H1 (cell line): ENCODE measurements around the gene WNK3. TPM values are rescaled to one million over a fixed set of nuclear protein-coding genes. Genes with fewer than 3 reads are reported as not detected.

Experiments
- CTCF ChIA-PET: fragments of 300-600 bp; sonication (Branson Sonifier 250); formaldehyde crosslinking; loops from one replicate; lab custom pipeline; 2021; ENCODE audit not compliant: partially characterized antibody; lab: Charles Lee
- POLR2A ChIA-PET: fragments of 300-600 bp; sonication (Branson Sonifier 250); formaldehyde crosslinking; loops from one replicate; lab custom pipeline; 2021; ENCODE audit warnings: inconsistent platforms; ENCODE audit not compliant: partially characterized antibody; lab: Charles Lee
- DNase-seq, 2 experiments: peaks; one replicate each; pipeline versions ENCODE4 v3.0.0 to v3.0.0-alpha.2; 2010 to 2022; ENCODE audit warnings: low spot score in 2 of 2, low read depth in 1 of 2, mixed read lengths in 1 of 2
- FAIRE-seq: peaks from 2 replicates; lab custom pipeline; 2011; peaks lifted over from hg19 to GRCh38; lab: Jason Lieb, UNC
- H2AFZ ChIP-seq: 2 replicates; pipeline ENCODE4 v1.8.1; 2012; ENCODE audit warnings: low read length, inconsistent platforms
- H2AK5ac ChIP-seq: 2 replicates; pipeline ENCODE4 v1.6.1; 2013; ENCODE audit warnings: low read depth, low read length
- H2BK120ac ChIP-seq: replicated peaks from 2 replicates; pipeline ENCODE3; 2013; ENCODE audit warnings: low read depth, low read length, inconsistent platforms
- H2BK12ac ChIP-seq: 2 replicates; pipeline ENCODE4 v1.6.1; 2013; ENCODE audit warnings: low read depth, low read length
- H2BK15ac ChIP-seq: 2 replicates; pipeline ENCODE4 v1.6.1; 2013; ENCODE audit warnings: low read length
- H2BK20ac ChIP-seq: 2 replicates; pipeline ENCODE4 v1.6.1; 2013; ENCODE audit warnings: low read length
- H2BK5ac ChIP-seq: 2 replicates; pipeline ENCODE4 v1.6.1; 2013; ENCODE audit warnings: low read depth, low read length
- H3K14ac ChIP-seq: 2 replicates; pipeline ENCODE4 v1.6.1; 2013; ENCODE audit warnings: inconsistent platforms; ENCODE audit not compliant: insufficient read length
- H3K18ac ChIP-seq: 2 replicates; pipeline ENCODE4 v1.6.1; 2013; ENCODE audit warnings: low read length; ENCODE audit errors: extremely low read depth
- H3K23ac ChIP-seq: 2 replicates; pipeline ENCODE4 v1.6.1; 2013; ENCODE audit warnings: inconsistent platforms; ENCODE audit not compliant: insufficient read length
- H3K23me2 ChIP-seq: 2 replicates; pipeline ENCODE4 v1.6.1; 2013; ENCODE audit warnings: low read depth, low read length
- H3K27ac ChIP-seq: 2 replicates; pipeline ENCODE4 v1.6.1; 2011; ENCODE audit warnings: low read depth, low read length, inconsistent platforms
- H3K27me3 ChIP-seq, 4 experiments: replicated peaks in 1 of 4; 1 replicate in 1 of 4; 2 replicates in 3 of 4; pipeline versions ENCODE4 v1.6.1 to v1.8.1; 2011 to 2013; ENCODE audit warnings: low read length in 3 of 4, mild to moderate bottlenecking in 3 of 4, inconsistent platforms in 2 of 4, mixed read lengths in 2 of 4, moderate library complexity in 1 of 4; ENCODE audit not compliant: control insufficient read depth in 3 of 4, insufficient read depth in 3 of 4; ENCODE audit errors: extremely low read depth in 1 of 4
- H3K36me3 ChIP-seq, 4 experiments: 2 replicates each; pipeline versions ENCODE4 v1.6.1 to v1.8.1; 2011 to 2013; ENCODE audit warnings: mild to moderate bottlenecking in 4 of 4, low read length in 3 of 4, moderate library complexity in 2 of 4, control low read depth in 1 of 4, inconsistent platforms in 1 of 4; ENCODE audit not compliant: insufficient read depth in 4 of 4, control insufficient read depth in 2 of 4
- H3K4ac ChIP-seq: replicated peaks from 2 replicates; pipeline ENCODE3; 2013; ENCODE audit warnings: low read length, low read depth, mixed read lengths, inconsistent platforms; ENCODE audit not compliant: insufficient read length
- H3K4me1 ChIP-seq, 4 experiments: replicated peaks in 1 of 4; 1 replicate in 1 of 4; 2 replicates in 3 of 4; pipeline versions ENCODE4 v1.6.1 to v1.8.1; 2011 to 2013; ENCODE audit warnings: low read length in 3 of 4, inconsistent platforms in 2 of 4, mixed read lengths in 1 of 4; ENCODE audit not compliant: insufficient read depth in 4 of 4, control insufficient read depth in 3 of 4
- H3K4me2 ChIP-seq, 2 experiments: 2 replicates each; pipeline versions ENCODE4 v1.6.1 to v1.8.1; 2011 to 2013; ENCODE audit warnings: low read depth in 2 of 2, low read length in 2 of 2, control low read depth in 1 of 2, inconsistent platforms in 1 of 2, mild to moderate bottlenecking in 1 of 2; ENCODE audit not compliant: insufficient read depth in 1 of 2
- H3K4me3 ChIP-seq, 4 experiments: fragments of 200-600, 300-600 bp in 1 of 4; sonication (generic), shearing (Covaris generic), sonication (Bioruptor Twin) in 1 of 4; 2 replicates each; pipeline versions ENCODE4 v1.5.1 to v1.8.1; 2011 to 2016; ENCODE audit warnings: low read length in 4 of 4, low read depth in 3 of 4, control low read depth in 2 of 4, inconsistent platforms in 2 of 4, mild to moderate bottlenecking in 2 of 4, mixed read lengths in 1 of 4, moderate library complexity in 1 of 4; ENCODE audit not compliant: insufficient read depth in 2 of 4; ENCODE audit errors: extremely low read depth in 1 of 4
- H3K56ac ChIP-seq: replicated peaks from 2 replicates; pipeline ENCODE3; 2013; ENCODE audit warnings: low read depth, mild to moderate bottlenecking, mixed read lengths, low read length, inconsistent platforms; ENCODE audit not compliant: insufficient read length
- H3K79me1 ChIP-seq: 2 replicates; pipeline ENCODE4 v1.6.1; 2013; ENCODE audit warnings: low read depth, low read length, control low read depth
- H3K79me2 ChIP-seq, 2 experiments: 2 replicates each; pipeline versions ENCODE4 v1.6.1 to v1.8.1; 2012 to 2013; ENCODE audit warnings: low read length in 2 of 2, mild to moderate bottlenecking in 2 of 2, inconsistent platforms in 1 of 2; ENCODE audit not compliant: insufficient read depth in 2 of 2, control insufficient read depth in 1 of 2
- H3K9ac ChIP-seq, 4 experiments: replicated peaks in 1 of 4; 1 replicate in 1 of 4; 2 replicates in 3 of 4; pipeline versions ENCODE4 v1.6.1 to v1.8.1; 2011 to 2013; ENCODE audit warnings: low read depth in 3 of 4, low read length in 3 of 4, control low read depth in 2 of 4, mild to moderate bottlenecking in 2 of 4, moderate library complexity in 2 of 4, inconsistent platforms in 1 of 4; ENCODE audit errors: extremely low read depth in 1 of 4
- H3K9me3 ChIP-seq, 2 experiments: 2 replicates each; pipeline versions ENCODE4 v1.6.1 to v1.8.1; 2012 to 2013; ENCODE audit warnings: mild to moderate bottlenecking in 2 of 2, moderate library complexity in 2 of 2, control low read depth in 1 of 2, inconsistent platforms in 1 of 2, low read depth in 1 of 2, low read length in 1 of 2, mixed read lengths in 1 of 2; ENCODE audit not compliant: insufficient read depth in 2 of 2
- H4K20me1 ChIP-seq, 2 experiments: replicated peaks in 1 of 2; 2 replicates each; pipeline versions ENCODE3 to v1.8.1; 2011 to 2013; ENCODE audit warnings: inconsistent platforms in 2 of 2, low read length in 2 of 2, mild to moderate bottlenecking in 1 of 2; ENCODE audit not compliant: insufficient read depth in 2 of 2, control insufficient read depth in 1 of 2
- H4K5ac ChIP-seq: 2 replicates; pipeline ENCODE4 v1.6.1; 2013; ENCODE audit warnings: low read length, low read depth, mixed read lengths, inconsistent platforms; ENCODE audit not compliant: insufficient read length
- H4K8ac ChIP-seq: 2 replicates; pipeline ENCODE4 v1.8.0; 2013; ENCODE audit warnings: mild to moderate bottlenecking, moderate library complexity, low read length, inconsistent platforms; ENCODE audit not compliant: insufficient read depth; ENCODE audit errors: extremely low read depth
- H4K91ac ChIP-seq: replicated peaks from 2 replicates; pipeline ENCODE3; 2013; ENCODE audit warnings: low read length, mixed read lengths, inconsistent platforms; ENCODE audit not compliant: insufficient read length
- CHD2 ChIP-seq: IDR thresholded peaks from 2 replicates; pipeline ENCODE4 v1.6.1; 2012; ENCODE audit warnings: low read length, improper control_type of control experiment
- EP300 ChIP-seq, 2 experiments: IDR thresholded peaks; 1 replicate in 1 of 2; 2 replicates in 1 of 2; pipeline ENCODE4 v1.6.1; 2011 to 2012; ENCODE audit warnings: low read depth in 2 of 2, low read length in 2 of 2, mild to moderate bottlenecking in 2 of 2, borderline replicate concordance in 1 of 2, inconsistent platforms in 1 of 2, moderate library complexity in 1 of 2
- HDAC6 ChIP-seq: IDR thresholded peaks from one replicate; pipeline ENCODE4 v1.7.1; 2012; ENCODE audit warnings: low read depth, mild to moderate bottlenecking, inconsistent platforms, low read length, moderate library complexity
- RNF2 ChIP-seq: fragments of 200-900, 300-1000 bp; sonication (generic); IDR thresholded peaks from 2 replicates; pipeline ENCODE4 v1.7.1; 2016; ENCODE audit warnings: borderline replicate concordance, low read depth, mild to moderate bottlenecking, antibody characterized with exemption, low read length; ENCODE audit not compliant: poor library complexity, severe bottlenecking; ENCODE audit errors: missing control alignments
- SIX5 ChIP-seq: IDR thresholded peaks from 2 replicates; pipeline ENCODE4 v1.6.1; 2011; ENCODE audit warnings: mild to moderate bottlenecking, low read depth, low read length
- WGBS, 2 experiments: shearing (Covaris generic) in 1 of 2; methylation state at CpG; one replicate each; pipeline versions ENCODE4 v1.1.6 to v1.1.7; 2013 to 2015; ENCODE audit warnings: low lambda C conversion rate in 2 of 2, mixed read lengths in 2 of 2, inconsistent platforms in 1 of 2, low coverage in 1 of 2, missing lambda C conversion rate in 1 of 2; ENCODE audit not compliant: insufficient replicate concordance in 2 of 2, insufficient coverage in 1 of 2, insufficient read length in 1 of 2; ENCODE audit errors: extremely low coverage in 1 of 2, missing lambda C conversion rate in 1 of 2; 5-methylcytosine and 5-hydroxymethylcytosine counted together
- polyA plus RNA-seq, 7 experiments: library from polyadenylated mRNA; depleted of rRNA in 3 of 7; stranded (reverse) in 5 of 7; unstranded in 2 of 7; fragments of >200 nt in 5 of 7; fragments of 200-250 nt in 2 of 7; gene quantifications; 1 replicate in 5 of 7; 2 replicates in 1 of 7; 4 replicates in 1 of 7; pipeline versions ENCODE4 v1.2.1 to v1.2.3, GENCODE V29; 2011 to 2013; ENCODE audit warnings: missing spikeins in 2 of 7, mixed read lengths in 2 of 7
- total RNA-seq: library from RNA; stranded (reverse); fragmentation: NEBNext Ultra II Directional; extraction: Animal tissue kit (Norgen Biotek cat#: 25700); gene quantifications from 2 replicates; pipeline ENCODE4 v1.2.1, GENCODE V29; 2021

The WNK3 gene
- total and polyA plus RNA-seq, 2 of the 8 experiments (the other 6 are each of a cell fraction or from before 2014, with no cell fraction given), result 5.5 to 37.5 TPM

DNA sequence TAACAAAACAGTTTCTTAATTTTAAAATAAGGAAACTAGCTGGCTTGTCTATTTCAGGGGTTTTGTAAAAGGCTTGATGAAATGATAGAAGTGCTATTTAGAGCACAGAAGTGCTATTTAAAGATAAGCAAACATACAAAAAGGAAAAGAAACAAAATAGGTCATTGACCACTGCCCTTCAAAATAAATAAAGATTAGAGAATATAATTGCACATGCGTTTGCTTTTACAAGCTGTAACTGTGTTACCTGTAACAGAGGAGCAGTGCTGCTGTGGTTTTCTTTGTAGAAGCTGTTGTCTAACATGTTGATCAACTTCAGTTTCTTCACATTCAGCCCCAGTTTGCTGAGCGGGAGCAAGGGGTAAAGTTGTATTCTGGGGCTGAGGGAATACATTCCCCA, 63.5 kb downstream of the WNK3 start:
- no peak overlapping the region for H3K23ac ChIP-seq

More for the DNA sequence above, 63.5 kb downstream of the WNK3 start:
- Histone ChIP-seq H3K79me2 (no peaks in the 10 kb centered on the region), H3K18ac (no peak overlapping the region), H4K8ac (no peak overlapping the region), H2BK12ac (no peak overlapping the region), H3K27me3 (no peaks in the 10 kb centered on the region; a peak in 1 of 7 replicates), H3K56ac (no peak overlapping the region), H3K4me1 (no peaks in the 10 kb centered on the region), H3K4ac (no peak overlapping the region), H2BK20ac (no peak overlapping the region), H3K4me3 (no peak overlapping the region), H2AFZ (no peak overlapping the region), H3K4me2 (no peak overlapping the region), H2BK15ac (no peak overlapping the region), H3K79me1 (no peaks in the 10 kb centered on the region), H3K27ac (no peak overlapping the region), H3K14ac (no peak overlapping the region), H2BK5ac (no peak overlapping the region), H4K5ac (no peak overlapping the region), H2AK5ac (no peak overlapping the region), H3K9me3 (no peaks in the 10 kb centered on the region), H3K9ac (no peak overlapping the region), H2BK120ac (no peak overlapping the region), H3K36me3 (peaks cover 0 to 25% (median 2%) of the 10 kb centered on the region in 4 experiments; a peak in 6 of 8 replicates), H4K91ac (no peak overlapping the region), H3K23me2 (no peaks in the 10 kb centered on the region), H4K20me1 (no peaks in the 10 kb centered on the region)
- POLR2A ChIA-PET, result interaction anchor here (0.6 kb wide), 1 partner anchor 342 kb away, joined by 4 read pairs; no protein-coding TSS in a partner anchor
- CTCF ChIA-PET, result no interaction called here
- WGBS, 2 experiments, result 97% methylated on average over 2 of the region's 2 CpGs; no CpG with 5 or more reads in 1 of the 2 experiments
- FAIRE-seq (no peak), DNase-seq (no peak)
- TF ChIP-seq RNF2 (no peak), SIX5 (no peak), CHD2 (no peak), EP300 (IDR thresholded peaks at IDR 0.05; ENCODE audit: borderline replicate concordance in 1 of 2, low read depth in 2 of 2, low read length in 2 of 2) (no peak), HDAC6 (no peak)
